Measurements from ENCODE around the gene C11orf91. TPM values are rescaled to one million over a fixed set of nuclear protein-coding genes. Genes with fewer than 3 reads are reported as not detected.
A peak's percentile ranks its signal among the peaks of the same experiment; 100 is the strongest.

C11orf91 gene
- total and polyA plus RNA-seq, 4 donors = not detected

GRCh38 chr11:33691066-33691864 lies 9.4 kb downstream of the C11orf91 start:
- peak overlapping the region; percentile 80 for H3K27ac ChIP-seq (ENCODE audit: low read depth, low read length)
- no peak for DNase-seq (ENCODE audit: low read depth in 4 of 6, low spot score in 6 of 6)
- peaks cover under 1% of the 10 kb centered on the region for H3K27me3 ChIP-seq (ENCODE audit: control insufficient read depth, insufficient read depth, low read length)
- H3K36me3 ChIP-seq (ENCODE audit: control insufficient read depth, insufficient read depth, low read length) = no peaks in the 10 kb centered on the region
- WGBS (ENCODE audit: insufficient coverage) = no CpG with 5 or more reads among the region's 6 CpGs
- H3K4me3 ChIP-seq (ENCODE audit: low read depth, low read length) = no peak overlapping the region
- peaks cover 38% of the 10 kb centered on the region for H3K4me1 ChIP-seq (ENCODE audit: control insufficient read depth, insufficient read depth, low read length)
- no peaks in the 10 kb centered on the region for H3K9me3 ChIP-seq (ENCODE audit: control insufficient read depth, insufficient read depth, low read length)

- Histone ChIP-seq H3K36me3 (ENCODE audit: control insufficient read depth, insufficient read depth, low read length) (no peaks in the 10 kb centered on the region), H3K27me3 (ENCODE audit: control insufficient read depth, insufficient read depth, low read length) (no peaks in the 10 kb centered on the region), H3K9me3 (ENCODE audit: control insufficient read depth, insufficient read depth, low read length) (no peaks in the 10 kb centered on the region), H3K4me3 (ENCODE audit: low read depth, low read length) (no peak overlapping the region), H3K27ac (ENCODE audit: low read depth, low read length) (peak overlapping the region; percentile 80), H3K4me1 (ENCODE audit: control insufficient read depth, insufficient read depth, low read length) (peaks cover 38% of the 10 kb centered on the region)
- 66% methylated on average over 5 of the region's 8 CpGs for WGBS (ENCODE audit: insufficient coverage)
- no peak for DNase-seq (ENCODE audit: low read depth in 4 of 6, low spot score in 6 of 6)
Observed at GRCh38 chr11:33690290-33691065, 10.1 kb downstream of the C11orf91 start.

- 88% methylated on average over 5 of the region's 8 CpGs for WGBS (ENCODE audit: insufficient coverage)
- peaks cover 28% of the 10 kb centered on the region for H3K4me1 ChIP-seq (ENCODE audit: control insufficient read depth, insufficient read depth, low read length)
Observed at GRCh38 chr11:33689501-33689900, 11.1 kb downstream of the C11orf91 start.

GRCh38 chr11:33689085-33689484 lies 11.5 kb downstream of the C11orf91 start:
- Histone ChIP-seq H3K4me3 (ENCODE audit: low read depth, low read length) (no peak overlapping the region), H3K36me3 (ENCODE audit: control insufficient read depth, insufficient read depth, low read length) (no peaks in the 10 kb centered on the region), H3K27ac (ENCODE audit: low read depth, low read length) (no peak overlapping the region), H3K27me3 (ENCODE audit: control insufficient read depth, insufficient read depth, low read length) (no peaks in the 10 kb centered on the region), H3K9me3 (ENCODE audit: control insufficient read depth, insufficient read depth, low read length) (no peaks in the 10 kb centered on the region), H3K4me1 (ENCODE audit: control insufficient read depth, insufficient read depth, low read length) (peaks cover 28% of the 10 kb centered on the region)
- no peak for DNase-seq (ENCODE audit: low read depth in 4 of 6, low spot score in 6 of 6)
- 100% methylated on average over 2 of the region's 4 CpGs for WGBS (ENCODE audit: insufficient coverage)

More at GRCh38 chr11:33689501-33689900, 11.1 kb downstream of the C11orf91 start:
- Histone ChIP-seq H3K27ac (ENCODE audit: low read depth, low read length) (no peak overlapping the region), H3K36me3 (ENCODE audit: control insufficient read depth, insufficient read depth, low read length) (no peaks in the 10 kb centered on the region), H3K27me3 (ENCODE audit: control insufficient read depth, insufficient read depth, low read length) (no peaks in the 10 kb centered on the region), H3K9me3 (ENCODE audit: control insufficient read depth, insufficient read depth, low read length) (no peaks in the 10 kb centered on the region), H3K4me3 (ENCODE audit: low read depth, low read length) (no peak overlapping the region)
- DNase-seq (ENCODE audit: low read depth in 4 of 6, low spot score in 6 of 6) = no peak

- Histone ChIP-seq H3K27ac (ENCODE audit: low read depth, low read length) (no peak overlapping the region), H3K4me1 (ENCODE audit: control insufficient read depth, insufficient read depth, low read length) (peaks cover 27% of the 10 kb centered on the region), H3K36me3 (ENCODE audit: control insufficient read depth, insufficient read depth, low read length) (no peaks in the 10 kb centered on the region), H3K4me3 (ENCODE audit: low read depth, low read length) (no peak overlapping the region), H3K27me3 (ENCODE audit: control insufficient read depth, insufficient read depth, low read length) (no peaks in the 10 kb centered on the region), H3K9me3 (ENCODE audit: control insufficient read depth, insufficient read depth, low read length) (no peaks in the 10 kb centered on the region)
- peak in 5 of 6 donors; percentile 59 to 94 (median 71) for DNase-seq (ENCODE audit: low read depth in 4 of 6, low spot score in 6 of 6)
- 100% methylated on average over 1 of the region's 2 CpGs for WGBS (ENCODE audit: insufficient coverage)
Observed at GRCh38 chr11:33687733-33688479, 12.7 kb downstream of the C11orf91 start.

GRCh38 chr11:33685082-33685481 lies 15.5 kb downstream of the C11orf91 start:
- WGBS (ENCODE audit: insufficient coverage) = 43% methylated on average over 1 of the region's 3 CpGs
- Histone ChIP-seq H3K36me3 (ENCODE audit: control insufficient read depth, insufficient read depth, low read length) (no peaks in the 10 kb centered on the region), H3K27me3 (ENCODE audit: control insufficient read depth, insufficient read depth, low read length) (no peaks in the 10 kb centered on the region), H3K27ac (ENCODE audit: low read depth, low read length) (no peak overlapping the region), H3K4me1 (ENCODE audit: control insufficient read depth, insufficient read depth, low read length) (peaks cover 10% of the 10 kb centered on the region), H3K9me3 (ENCODE audit: control insufficient read depth, insufficient read depth, low read length) (no peaks in the 10 kb centered on the region), H3K4me3 (ENCODE audit: low read depth, low read length) (no peak overlapping the region)
- DNase-seq (ENCODE audit: low read depth in 4 of 6, low spot score in 6 of 6) = no peak

GRCh38 chr11:33684003-33684706 lies 16.5 kb downstream of the C11orf91 start:
- no peaks in the 10 kb centered on the region for H3K36me3 ChIP-seq (ENCODE audit: control insufficient read depth, insufficient read depth, low read length)
- H3K4me1 ChIP-seq (ENCODE audit: control insufficient read depth, insufficient read depth, low read length) = peaks cover 4% of the 10 kb centered on the region
- H3K27me3 ChIP-seq (ENCODE audit: control insufficient read depth, insufficient read depth, low read length) = no peaks in the 10 kb centered on the region
- DNase-seq (ENCODE audit: low read depth in 4 of 6, low spot score in 6 of 6) = peak in 1 of 6 donors; percentile 35
- no CpG with 5 or more reads among the region's 5 CpGs for WGBS (ENCODE audit: insufficient coverage)
- H3K27ac ChIP-seq (ENCODE audit: low read depth, low read length) = no peak overlapping the region
- no peaks in the 10 kb centered on the region for H3K9me3 ChIP-seq (ENCODE audit: control insufficient read depth, insufficient read depth, low read length)
- no peak overlapping the region for H3K4me3 ChIP-seq (ENCODE audit: low read depth, low read length)

- Histone ChIP-seq H3K27ac (ENCODE audit: low read depth, low read length) (no peak overlapping the region), H3K9me3 (ENCODE audit: control insufficient read depth, insufficient read depth, low read length) (no peaks in the 10 kb centered on the region), H3K36me3 (ENCODE audit: control insufficient read depth, insufficient read depth, low read length) (no peaks in the 10 kb centered on the region), H3K4me1 (ENCODE audit: control insufficient read depth, insufficient read depth, low read length) (peaks cover 4% of the 10 kb centered on the region), H3K27me3 (ENCODE audit: control insufficient read depth, insufficient read depth, low read length) (no peaks in the 10 kb centered on the region), H3K4me3 (ENCODE audit: low read depth, low read length) (no peak overlapping the region)
- no peak for DNase-seq (ENCODE audit: low read depth in 4 of 6, low spot score in 6 of 6)
- 63% methylated on average over 2 of the region's 4 CpGs for WGBS (ENCODE audit: insufficient coverage)
Observed at GRCh38 chr11:33682446-33682845, 18.2 kb downstream of the C11orf91 start.

- WGBS (ENCODE audit: insufficient coverage) = 100% methylated on average over 1 of the region's 3 CpGs
- no peaks in the 10 kb centered on the region for H3K27me3 ChIP-seq (ENCODE audit: control insufficient read depth, insufficient read depth, low read length)
- peaks cover 4% of the 10 kb centered on the region for H3K4me1 ChIP-seq (ENCODE audit: control insufficient read depth, insufficient read depth, low read length)
- no peaks in the 10 kb centered on the region for H3K9me3 ChIP-seq (ENCODE audit: control insufficient read depth, insufficient read depth, low read length)
- H3K36me3 ChIP-seq (ENCODE audit: control insufficient read depth, insufficient read depth, low read length) = no peaks in the 10 kb centered on the region
- no peak overlapping the region for H3K27ac ChIP-seq (ENCODE audit: low read depth, low read length)
- H3K4me3 ChIP-seq (ENCODE audit: low read depth, low read length) = no peak overlapping the region
- DNase-seq (ENCODE audit: low read depth in 4 of 6, low spot score in 6 of 6) = no peak
Observed at GRCh38 chr11:33682019-33682418, 18.6 kb downstream of the C11orf91 start.
